ENCODE data around the gene POLR2J2.
A peak's percentile ranks its signal among the peaks of the same experiment; 100 is the strongest.
"Not testable (repeated sequence)": the region's sequence is repeated elsewhere in the genome, so short reads cannot be mapped to it uniquely, and the experiment has no call there.

Gene POLR2J2

GRCh38 chr7:102671956-102672307 lies 469 bp upstream of the POLR2J2 start:
- not testable (repeated sequence) for DNase-seq (ENCODE audit: low read depth, low spot score)

DNA sequence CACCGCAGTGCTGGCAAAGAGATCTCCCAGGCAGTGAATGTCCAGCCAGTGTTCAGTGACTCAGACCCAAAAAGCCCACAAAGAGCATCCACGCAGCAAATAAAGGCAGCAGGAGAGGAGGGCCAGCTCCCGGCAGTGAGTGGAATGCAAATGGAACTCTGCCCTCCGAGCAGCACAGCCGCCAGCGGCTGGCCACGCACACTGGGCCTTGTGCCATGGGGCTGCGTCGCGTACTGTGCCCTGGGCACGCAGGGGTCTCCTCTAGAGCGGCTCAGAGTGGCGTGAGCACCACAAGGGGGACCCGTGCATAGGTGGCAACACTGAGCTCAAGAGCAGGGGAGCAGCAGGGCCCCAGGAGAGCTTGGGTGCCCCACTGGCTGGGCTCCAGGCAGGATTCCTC lies 3.9 kb downstream of the POLR2J2 start:
- DNase-seq (ENCODE audit: low read depth, low spot score): not testable (repeated sequence)

- DNase-seq (ENCODE audit: low read depth, low spot score): not testable (repeated sequence)
Observed at GRCh38 chr7:102666850-102667249, 4.6 kb downstream of the POLR2J2 start.

DNA sequence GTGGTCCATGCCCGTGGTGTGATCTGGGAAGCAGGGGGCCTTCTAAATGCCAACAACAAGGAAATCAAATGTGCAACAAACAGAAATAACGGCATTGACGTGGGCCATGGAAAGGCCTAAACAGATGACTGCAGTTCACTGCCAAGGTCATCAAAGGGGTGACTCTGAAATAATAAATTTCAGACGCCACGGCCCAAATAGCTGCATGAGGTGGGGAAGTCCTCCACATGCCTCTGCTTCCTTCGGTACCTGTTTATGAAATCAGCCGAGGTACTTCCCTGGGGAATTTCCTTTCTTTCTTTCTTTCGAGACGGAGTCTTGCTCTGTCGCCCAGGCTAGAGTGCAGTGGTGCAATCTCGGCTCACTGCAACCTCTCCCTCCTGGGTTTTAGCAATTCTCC lies 6.7 kb downstream of the POLR2J2 start:
- not testable (repeated sequence) for DNase-seq (ENCODE audit: low read depth, low spot score)

DNA sequence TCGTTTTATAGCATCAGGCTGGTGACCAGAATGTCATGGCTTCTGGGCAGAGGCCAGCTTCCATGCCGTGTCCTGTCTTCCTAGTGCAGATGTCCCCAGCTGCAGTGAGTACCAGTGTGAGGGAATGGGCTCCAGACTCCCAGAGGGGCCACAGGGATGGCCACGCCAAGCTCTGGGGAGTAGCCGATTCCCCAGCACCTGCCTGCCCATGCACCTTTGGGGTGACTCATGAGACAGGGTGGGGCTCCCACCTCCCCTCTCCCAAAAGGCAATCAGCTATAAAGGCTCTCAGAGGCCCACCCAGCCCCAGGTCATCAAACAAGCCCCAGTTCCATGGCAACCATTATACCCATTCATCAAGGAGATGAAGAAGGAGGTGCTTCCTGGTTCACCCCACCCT lies 21.5 kb downstream of the POLR2J2 start, which contains the start of gene SPDYE2B:
TSS of gene SPDYE2B (plus strand) at position 396 of the 400 bp plus-strand sequence. CDS start 2,030 bp downstream, outside the sequence.
- not testable (repeated sequence) for DNase-seq (ENCODE audit: low read depth, low spot score)

DNA sequence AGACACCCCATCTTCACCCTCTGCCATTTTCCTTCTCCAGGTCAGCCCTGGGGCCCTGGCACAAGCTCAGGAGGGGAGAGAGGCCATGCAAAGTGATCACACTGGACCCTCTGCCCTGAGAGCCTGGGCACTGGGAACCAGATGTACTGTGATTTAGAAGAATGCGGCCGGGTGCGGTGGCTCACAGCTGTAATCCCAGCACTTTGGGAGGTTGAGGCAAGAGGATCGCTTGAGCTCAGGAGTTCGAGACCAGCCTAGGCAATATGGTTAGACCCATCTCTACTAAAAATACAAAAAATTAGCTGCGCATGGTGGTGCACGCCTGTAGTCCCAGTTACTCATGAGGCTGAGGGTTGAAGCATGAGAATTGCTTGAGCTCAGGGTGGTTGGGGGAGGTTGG lies 23.6 kb downstream of the POLR2J2 start:
- not testable (repeated sequence) for DNase-seq (ENCODE audit: low read depth, low spot score)

- DNase-seq (ENCODE audit: low read depth, low spot score): not testable (repeated sequence)
Observed at GRCh38 chr7:102643404-102643803, 28.1 kb downstream of the POLR2J2 start.

DNA sequence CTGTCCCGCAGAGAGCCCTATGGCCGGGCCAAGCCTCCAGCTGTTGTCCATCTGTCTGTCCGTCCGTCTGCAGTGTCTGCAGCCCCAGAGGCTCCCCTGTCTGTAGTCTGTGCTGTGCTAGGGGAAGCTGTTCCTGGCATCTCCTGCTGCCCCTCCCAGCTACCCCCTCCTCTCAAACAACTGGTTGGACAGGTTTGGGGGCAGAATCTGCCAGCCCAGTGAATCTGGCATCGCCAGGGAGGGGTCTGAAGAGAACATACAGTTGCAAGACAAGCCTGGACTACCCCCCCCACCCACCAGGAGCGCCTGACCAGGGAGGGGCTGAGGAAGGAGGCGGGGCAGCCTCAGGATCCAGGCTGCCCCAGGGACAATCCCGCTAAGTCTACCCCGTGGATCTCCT lies 28.8 kb downstream of the POLR2J2 start, which contains the start of gene UPK3BL1:
TSS of gene UPK3BL1 (minus strand) at position 101 of the 400 bp plus-strand sequence. CDS start at position 51, 50 bp downstream.
- not testable (repeated sequence) for DNase-seq (ENCODE audit: low read depth, low spot score)

- not testable (repeated sequence) for DNase-seq (ENCODE audit: low read depth, low spot score)
Observed at GRCh38 chr7:102638848-102639247, 32.6 kb downstream of the POLR2J2 start.

GRCh38 chr7:102636956-102637355 lies 34.5 kb downstream of the POLR2J2 start:
- not testable (repeated sequence) for DNase-seq (ENCODE audit: low read depth, low spot score)

DNA sequence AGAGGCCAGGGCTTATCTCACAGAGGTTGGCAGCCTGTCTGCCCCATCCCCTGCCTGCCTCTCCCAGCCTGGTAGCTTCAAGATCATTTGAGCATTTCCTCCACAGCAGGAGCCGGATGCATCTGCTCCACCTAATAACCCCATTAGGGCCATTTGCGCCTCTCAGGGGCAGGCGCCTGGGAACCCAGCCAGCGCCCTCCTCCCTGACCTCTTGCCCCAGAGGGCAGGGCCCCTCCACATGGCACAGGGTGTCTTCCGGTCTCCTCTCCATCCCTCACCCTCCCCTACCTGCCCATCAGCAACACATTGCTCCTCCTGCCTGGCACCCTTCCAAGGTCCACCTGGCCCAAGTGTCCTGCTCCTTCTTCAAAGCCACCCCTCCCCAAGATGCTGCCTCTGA lies 36.1 kb downstream of the POLR2J2 start:
- DNase-seq (ENCODE audit: low read depth, low spot score): not testable (repeated sequence)

GRCh38 chr7:102634299-102634698 lies 37.2 kb downstream of the POLR2J2 start:
- DNase-seq (ENCODE audit: low read depth, low spot score): not testable (repeated sequence)

DNA sequence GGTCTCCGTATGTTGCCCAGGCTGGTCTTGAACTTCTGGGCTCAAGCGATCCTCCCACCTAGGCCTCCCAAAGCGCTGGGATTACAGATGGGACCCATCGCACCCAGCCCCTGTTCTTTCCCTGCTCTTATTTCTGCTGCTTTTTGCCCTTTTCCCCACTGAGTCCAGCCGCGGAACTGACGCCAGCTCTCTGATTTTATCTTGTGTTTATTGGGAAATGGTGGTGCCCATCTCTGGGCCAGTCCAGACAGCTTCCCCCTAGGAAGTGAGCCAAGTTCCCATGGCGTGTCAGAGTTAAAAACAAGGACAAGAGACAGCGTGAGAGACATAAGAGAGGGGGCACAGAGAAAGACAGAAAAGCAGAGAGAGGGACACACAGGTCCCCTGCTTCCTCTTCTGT lies 40.8 kb downstream of the POLR2J2 start:
- not testable (repeated sequence) for DNase-seq (ENCODE audit: low read depth, low spot score)

DNA sequence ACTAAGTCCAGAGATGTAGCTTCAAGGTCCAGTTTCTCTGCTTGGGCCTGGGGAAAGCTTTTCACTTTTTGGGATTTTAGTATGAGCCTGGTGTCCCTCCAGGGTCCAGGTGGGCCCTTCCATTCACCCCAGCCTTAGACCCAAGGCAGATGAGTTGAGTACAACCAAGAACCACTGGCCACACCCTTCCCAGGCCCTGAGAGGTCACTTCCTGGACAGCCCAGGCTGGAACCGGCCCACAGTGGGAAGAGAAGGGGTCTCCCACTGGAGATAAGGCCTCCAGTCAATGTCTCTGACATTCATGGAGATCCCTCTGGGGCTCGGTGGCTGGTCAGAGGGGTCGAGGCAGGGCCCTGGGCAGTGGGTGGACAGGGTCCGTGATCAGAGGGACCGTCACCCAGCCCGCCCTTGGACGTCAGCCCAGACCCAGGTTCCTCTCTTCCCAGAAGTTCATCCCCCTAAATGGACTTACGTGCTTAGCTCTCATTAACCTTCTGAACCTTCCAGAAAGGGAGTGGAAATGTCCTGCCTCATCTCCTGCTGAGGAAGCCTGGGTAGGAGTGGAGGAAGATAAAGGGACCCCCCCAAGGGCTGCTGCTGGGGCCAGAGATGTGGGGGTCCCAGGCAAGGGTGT lies 44.1 kb downstream of the POLR2J2 start:
- DNase-seq (ENCODE audit: low read depth, low spot score): not testable (repeated sequence)

DNA sequence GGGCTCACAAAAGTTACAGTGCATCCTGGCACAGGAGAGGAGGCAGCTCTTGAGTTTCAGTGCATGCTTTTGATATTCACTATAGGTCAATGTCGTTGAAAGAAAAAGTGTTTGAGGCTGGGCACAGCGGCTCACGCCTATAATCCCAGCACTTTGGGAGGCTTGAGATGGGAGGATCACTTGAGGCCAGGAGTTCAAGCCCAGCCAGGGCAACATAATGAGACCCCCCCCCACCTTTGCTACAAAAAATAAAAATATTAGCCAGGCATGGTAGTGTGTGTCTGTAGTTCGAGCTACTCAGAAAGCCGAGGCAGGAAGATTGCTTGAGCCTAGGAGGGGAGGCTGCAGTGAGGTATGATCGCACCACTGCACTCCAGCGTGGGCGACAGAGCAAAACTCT lies 53.3 kb downstream of the POLR2J2 start:
- not testable (repeated sequence) for DNase-seq (ENCODE audit: low read depth, low spot score)

DNA sequence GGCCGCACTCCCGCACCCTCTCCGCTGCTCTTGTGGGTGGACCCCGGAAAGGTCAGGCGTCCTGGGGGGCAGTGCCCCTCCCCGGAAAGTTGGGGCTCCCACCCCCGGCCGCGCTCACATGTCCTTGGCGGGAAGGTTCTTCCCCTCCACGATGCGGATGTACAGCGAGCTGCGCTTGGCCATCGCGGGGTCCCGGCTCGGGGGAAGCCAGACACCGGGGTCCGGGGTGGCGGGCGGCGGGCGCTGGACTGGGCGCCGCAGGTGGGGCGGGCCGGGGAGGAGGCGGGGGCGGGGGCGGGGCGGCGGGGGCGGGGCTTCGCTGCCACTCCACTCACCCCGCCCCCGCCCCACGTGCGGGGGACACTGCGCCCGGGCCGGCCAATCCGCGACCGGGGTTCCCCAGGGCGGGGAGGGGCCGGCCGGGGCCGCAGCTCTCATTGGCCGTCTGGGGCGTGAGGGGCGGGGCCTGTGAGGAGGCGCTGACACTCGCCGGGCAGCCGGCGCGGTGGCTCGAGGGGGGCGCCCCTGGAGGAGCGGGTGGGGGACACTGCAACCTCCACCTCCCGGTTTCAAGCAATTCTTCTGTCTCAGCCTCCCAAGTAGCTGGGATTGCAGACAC lies 54.8 kb downstream of the POLR2J2 start, which contains the start of gene RASA4:
TSS of gene RASA4 (minus strand) at position 250 of the 619 bp plus-strand sequence. CDS start at position 183, 67 bp downstream.
- peak; percentile 7 for DNase-seq (ENCODE audit: low read depth, low spot score)

All from astrocyte of the hippocampus (primary cell).